Measurements from ENCODE around the gene XRCC5. TPM values are rescaled to one million over a fixed set of nuclear protein-coding genes. Genes with fewer than 3 reads are reported as not detected.

Gene XRCC5
- total and polyA plus RNA-seq, 10 of the 15 experiments (the other 5 are each of a cell fraction or from before 2014, with no cell fraction given), result 259 to 815 (median 530) TPM

GRCh38 chr2:216245391-216245975 lies 136.3 kb downstream of the XRCC5 start (continued):
- TF ChIP-seq ZBTB40 (IDR thresholded peaks at IDR 0.05; ENCODE audit: borderline replicate concordance) (no peak), KLF5 (IDR thresholded peaks at IDR 0.05; ENCODE audit: partially characterized antibody) (no peak), RUNX3 (IDR thresholded peaks at IDR 0.05; ENCODE audit: low read length) (no peak), TAF1 (IDR thresholded peaks at IDR 0.05; ENCODE audit: borderline replicate concordance, low read depth, low read length) (no peak), NRF1 (conservative IDR thresholded peaks at IDR 0.05; ENCODE audit: low read depth, low read length) (no peak), TCF12 (IDR thresholded peaks at IDR 0.05; ENCODE audit: low read depth, low read length) (no peak), BCL3 (IDR thresholded peaks at IDR 0.05; ENCODE audit: borderline replicate concordance, insufficient read depth, low read depth, low read length, poor library complexity, severe bottlenecking) (no peak), TCF3 (IDR thresholded peaks at IDR 0.05; ENCODE audit: borderline replicate concordance, insufficient read depth, low read depth, low read length) (no peak), SKIL (IDR thresholded peaks at IDR 0.05; ENCODE audit: low read depth, poor library complexity, severe bottlenecking) (no peak)

Measured in GM12878 (cell line).